ENCODE measurements around the gene ZNF486.
"Not testable (repeated sequence)": the region's sequence is repeated elsewhere in the genome, so short reads cannot be mapped to it uniquely, and the experiment has no call there.

Gene ZNF486

GRCh38 chr19:20243629-20244028 lies 76.6 kb downstream of the ZNF486 start:
- no peak for DNase-seq (ENCODE audit: low read depth)
- TF ChIP-seq CTCF (IDR thresholded peaks at IDR 0.05; ENCODE audit: low read depth, low read length, missing control alignments), result no peak
- H3K4me3 ChIP-seq (ENCODE audit: low read depth, low read length), result no peak overlapping the region

GRCh38 chr19:20244356-20244755 lies 77.3 kb downstream of the ZNF486 start:
- TF ChIP-seq CTCF (IDR thresholded peaks at IDR 0.05; ENCODE audit: low read depth, low read length, missing control alignments), result no peak
- no peak overlapping the region for H3K4me3 ChIP-seq (ENCODE audit: low read depth, low read length)

GRCh38 chr19:20245309-20245708 lies 78.3 kb downstream of the ZNF486 start:
- DNase-seq (ENCODE audit: low read depth), result no peak
- no peak for TF ChIP-seq CTCF (IDR thresholded peaks at IDR 0.05; ENCODE audit: low read depth, low read length, missing control alignments)
- no peak overlapping the region for H3K4me3 ChIP-seq (ENCODE audit: low read depth, low read length)

More at GRCh38 chr19:20244356-20244755, 77.3 kb downstream of the ZNF486 start:
- no peak for DNase-seq (ENCODE audit: low read depth)

DNA sequence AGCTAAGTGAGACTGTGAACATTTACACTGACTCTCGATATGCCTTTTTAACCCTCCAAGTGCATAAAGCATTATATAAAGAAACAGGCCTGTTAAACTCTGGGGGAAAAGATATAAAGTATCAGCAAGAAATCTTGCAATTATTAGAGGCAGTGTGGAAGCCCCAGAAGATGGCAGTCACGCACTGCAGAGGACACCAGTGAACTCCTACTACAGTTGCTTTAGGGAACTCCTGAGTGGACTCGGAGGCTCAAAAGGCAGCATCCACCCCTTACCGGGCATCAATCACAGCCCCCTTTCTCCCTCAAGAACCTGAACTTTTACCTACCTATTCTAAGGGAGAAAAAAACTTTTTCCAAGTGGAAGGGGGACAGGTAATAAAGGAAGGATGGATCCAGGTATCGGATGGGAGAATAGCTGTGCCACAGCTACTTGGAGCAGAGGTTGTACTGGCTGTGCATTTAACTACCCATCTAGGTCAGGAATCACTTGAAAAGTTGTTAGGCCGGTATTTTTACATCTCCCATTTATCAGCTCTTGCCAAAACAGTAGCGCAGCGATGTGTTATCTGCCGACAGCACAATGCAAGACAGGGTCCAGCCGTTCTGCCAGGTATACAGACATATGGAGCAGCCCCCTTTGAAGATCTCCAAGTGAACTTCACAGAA lies 80.1 kb downstream of the ZNF486 start:
- no peak overlapping the region for H3K4me3 ChIP-seq (ENCODE audit: low read depth, low read length)
- no peak for DNase-seq (ENCODE audit: low read depth)
- TF ChIP-seq CTCF (IDR thresholded peaks at IDR 0.05; ENCODE audit: low read depth, low read length, missing control alignments), result no peak

- H3K4me3 ChIP-seq (ENCODE audit: low read depth, low read length); DNase-seq (ENCODE audit: low read depth): not testable (repeated sequence)
Measured at GRCh38 chr19:20248258-20248657, 81.2 kb downstream of the ZNF486 start.

All from GM12864 (cell line).